Measurements from ENCODE around the gene EPHB6. TPM values are rescaled to one million over a fixed set of nuclear protein-coding genes. Genes with fewer than 3 reads are reported as not detected.

The EPHB6 gene
- total RNA-seq, 3 donors from 2014 or later: 5.2 to 29.8 (median 29.6) TPM

DNA sequence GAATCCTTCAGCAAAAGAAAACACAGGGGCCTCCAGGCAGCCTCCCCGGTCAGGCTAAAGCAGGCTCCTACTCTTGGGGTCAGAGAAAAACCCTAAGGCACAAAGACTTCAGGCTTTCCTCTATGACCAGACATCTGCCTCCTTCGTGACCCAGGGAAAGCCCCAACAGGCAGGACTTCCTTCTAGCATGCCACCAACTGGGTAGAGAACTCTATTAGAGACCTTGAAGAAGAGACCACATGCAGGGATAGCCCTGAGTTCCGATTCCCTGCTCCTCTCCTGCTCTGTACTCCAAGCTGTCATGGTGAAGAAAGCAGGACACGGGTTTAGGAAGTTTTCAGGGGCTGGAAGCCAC is 29.4 kb downstream of the EPHB6 start:
- DNase-seq (ENCODE audit: low spot score in 2 of 2): no peak
- H3K27me3 ChIP-seq: no peaks in the 10 kb centered on the region
- no peaks in the 10 kb centered on the region for H3K4me1 ChIP-seq
- H3K27ac ChIP-seq: no peak overlapping the region
- intact Hi-C loops (cut with DNase I; ENCODE audit: low total_unique reads): no loop called here
- peak overlapping the region in 2 of 3 donors; percentile 3 to 61 for H3K4me3 ChIP-seq
- no peaks in the 10 kb centered on the region for H3K9me3 ChIP-seq
- H3K36me3 ChIP-seq: no peaks in the 10 kb centered on the region
- TF ChIP-seq POLR2AphosphoS5 (IDR thresholded peaks at IDR 0.05) (no peak), CTCF (IDR thresholded peaks at IDR 0.05) (no peak), POLR2A (IDR thresholded peaks at IDR 0.05) (no peak)

- no peaks in the 10 kb centered on the region for H3K36me3 ChIP-seq
- H3K4me3 ChIP-seq: peak within 1 kb of the TSS in 2 of 3 donors; percentile 51 to 61
- H3K27ac ChIP-seq: peak within 1 kb of the TSS; percentile 32 to 75
- TF ChIP-seq CTCF (IDR thresholded peaks at IDR 0.05): no peak
- TF ChIP-seq POLR2A (IDR thresholded peaks at IDR 0.05): no peak
- no peak for TF ChIP-seq POLR2AphosphoS5 (IDR thresholded peaks at IDR 0.05)
- intact Hi-C loops (cut with DNase I; ENCODE audit: low total_unique reads): no loop called here
- no peaks in the 10 kb centered on the region for H3K9me3 ChIP-seq
- DNase-seq (ENCODE audit: low spot score in 2 of 2): peak; percentile 73 to 83
- no peaks in the 10 kb centered on the region for H3K27me3 ChIP-seq
- no peaks in the 10 kb centered on the region for H3K4me1 ChIP-seq
Measured at GRCh38 chr7:142885311-142886230, 30.7 kb downstream of the EPHB6 start, which contains the start of gene TRPV6. Gene TRPV6 (minus strand): TSS chr7:142885745.

- no peaks in the 10 kb centered on the region for H3K4me1 ChIP-seq
- H3K27ac ChIP-seq: peak overlapping the region in 1 of 2 donors; percentile 75
- H3K9me3 ChIP-seq: no peaks in the 10 kb centered on the region
- no peaks in the 10 kb centered on the region for H3K36me3 ChIP-seq
- H3K27me3 ChIP-seq: no peaks in the 10 kb centered on the region
- TF ChIP-seq CTCF (IDR thresholded peaks at IDR 0.05): no peak
- TF ChIP-seq POLR2A (IDR thresholded peaks at IDR 0.05): no peak
- no peak for TF ChIP-seq POLR2AphosphoS5 (IDR thresholded peaks at IDR 0.05)
- no peak overlapping the region for H3K4me3 ChIP-seq
- intact Hi-C loops (cut with DNase I; ENCODE audit: low total_unique reads): no loop called here
- peak in 1 of 2 donors; percentile 61 for DNase-seq (ENCODE audit: low spot score in 2 of 2)
Measured at GRCh38 chr7:142886866-142887265, 32.0 kb downstream of the EPHB6 start.

- H3K9me3 ChIP-seq: no peaks in the 10 kb centered on the region
- no peak for TF ChIP-seq POLR2AphosphoS5 (IDR thresholded peaks at IDR 0.05)
- no peak for TF ChIP-seq CTCF (IDR thresholded peaks at IDR 0.05)
- no peak for TF ChIP-seq POLR2A (IDR thresholded peaks at IDR 0.05)
- H3K27me3 ChIP-seq: no peaks in the 10 kb centered on the region
- peak overlapping the region in 1 of 2 donors; percentile 75 for H3K27ac ChIP-seq
- no peak for DNase-seq (ENCODE audit: low spot score in 2 of 2)
- no peaks in the 10 kb centered on the region for H3K36me3 ChIP-seq
- intact Hi-C loops (cut with DNase I; ENCODE audit: low total_unique reads): loop anchor here (2.0 kb wide), 1 partner anchor 13 kb away; no protein-coding TSS in a partner anchor
- H3K4me3 ChIP-seq: no peak overlapping the region
- no peaks in the 10 kb centered on the region for H3K4me1 ChIP-seq
Measured at GRCh38 chr7:142887282-142888015, 32.6 kb downstream of the EPHB6 start.

All from breast epithelium (tissue), 4 donors.